ENCODE data around the gene MAFB. TPM values are rescaled to one million over a fixed set of nuclear protein-coding genes. Genes with fewer than 3 reads are reported as not detected.

Gene MAFB
- polyA plus RNA-seq, 3 donors = 115 to 128 (median 128) TPM

- no peak for DNase-seq (ENCODE audit: low read depth in 3 of 3, low spot score in 2 of 3)
These were observed 6.7 kb downstream of the MAFB start for GRCh38 chr20:40682104-40682981.

- no peak for DNase-seq (ENCODE audit: low read depth in 3 of 3, low spot score in 2 of 3)
These were observed 7.4 kb downstream of the MAFB start for GRCh38 chr20:40681684-40682083.

GRCh38 chr20:40681165-40681564 is 7.9 kb downstream of the MAFB start:
- no peak for DNase-seq (ENCODE audit: low read depth in 3 of 3, low spot score in 2 of 3)

GRCh38 chr20:40680161-40680959 is 8.7 kb downstream of the MAFB start:
- DNase-seq (ENCODE audit: low read depth in 3 of 3, low spot score in 2 of 3) = no peak

GRCh38 chr20:40679184-40679583 is 9.9 kb downstream of the MAFB start:
- DNase-seq (ENCODE audit: low read depth in 3 of 3, low spot score in 2 of 3) = no peak

- no peak for DNase-seq (ENCODE audit: low read depth in 3 of 3, low spot score in 2 of 3)
These were observed 10.7 kb downstream of the MAFB start for GRCh38 chr20:40678286-40678875.

GRCh38 chr20:40677343-40677924 is 11.6 kb downstream of the MAFB start:
- no peak for DNase-seq (ENCODE audit: low read depth in 3 of 3, low spot score in 2 of 3)

GRCh38 chr20:40676491-40677269 is 12.4 kb downstream of the MAFB start:
- DNase-seq (ENCODE audit: low read depth in 3 of 3, low spot score in 2 of 3) = no peak

- no peak for DNase-seq (ENCODE audit: low read depth in 3 of 3, low spot score in 2 of 3)
These were observed 13.3 kb downstream of the MAFB start for GRCh38 chr20:40675599-40676221.

- DNase-seq (ENCODE audit: low read depth in 3 of 3, low spot score in 2 of 3) = no peak
These were observed 15.6 kb downstream of the MAFB start for GRCh38 chr20:40673442-40673841.

- DNase-seq (ENCODE audit: low read depth in 3 of 3, low spot score in 2 of 3) = no peak
These were observed 16.9 kb downstream of the MAFB start for GRCh38 chr20:40672095-40672494.

GRCh38 chr20:40670253-40670652 is 18.8 kb downstream of the MAFB start:
- no peak for DNase-seq (ENCODE audit: low read depth in 3 of 3, low spot score in 2 of 3)

- no peak for DNase-seq (ENCODE audit: low read depth in 3 of 3, low spot score in 2 of 3)
These were observed 19.3 kb downstream of the MAFB start for GRCh38 chr20:40669692-40670091.

GRCh38 chr20:40668449-40669228 is 20.4 kb downstream of the MAFB start:
- no peak for DNase-seq (ENCODE audit: low read depth in 3 of 3, low spot score in 2 of 3)

GRCh38 chr20:40667503-40667902 is 21.5 kb downstream of the MAFB start:
- no peak for DNase-seq (ENCODE audit: low read depth in 3 of 3, low spot score in 2 of 3)

- DNase-seq (ENCODE audit: low read depth in 3 of 3, low spot score in 2 of 3) = no peak
These were observed 22.7 kb downstream of the MAFB start for GRCh38 chr20:40666336-40666735.

- DNase-seq (ENCODE audit: low read depth in 3 of 3, low spot score in 2 of 3) = no peak
These were observed 24.1 kb downstream of the MAFB start for GRCh38 chr20:40664891-40665290.

GRCh38 chr20:40663991-40664880 is 24.8 kb downstream of the MAFB start:
- no peak for DNase-seq (ENCODE audit: low read depth in 3 of 3, low spot score in 2 of 3)
